Esophagus (tissue), 2 donors: ENCODE results near the gene SLC7A1. TPM values are rescaled to one million over a fixed set of nuclear protein-coding genes. Genes with fewer than 3 reads are reported as not detected.

Source experiments
- H3K27ac ChIP-seq, 2 donors: one replicate each; pipeline ENCODE4 v1.5.1; 2013; ENCODE audit warnings: low read depth in 2 of 2, mild to moderate bottlenecking in 2 of 2, inconsistent platforms in 1 of 2, low read length in 1 of 2, moderate library complexity in 1 of 2
- H3K27me3 ChIP-seq, 2 donors: one replicate each; pipeline ENCODE4 v1.6.1; 2013; ENCODE audit warnings: low read length in 2 of 2, control low read depth in 1 of 2, mild to moderate bottlenecking in 1 of 2; ENCODE audit not compliant: insufficient read depth in 2 of 2, control insufficient read depth in 1 of 2
- H3K36me3 ChIP-seq, 2 donors: one replicate each; pipeline ENCODE4 v1.6.1; 2013; ENCODE audit warnings: low read length in 1 of 2; ENCODE audit not compliant: control insufficient read depth in 2 of 2, insufficient read depth in 2 of 2
- H3K4me1 ChIP-seq, 2 donors: one replicate each; pipeline ENCODE4 v1.6.1; 2013; ENCODE audit warnings: low read length in 1 of 2; ENCODE audit not compliant: control insufficient read depth in 2 of 2, insufficient read depth in 2 of 2
- H3K4me3 ChIP-seq, 2 donors: one replicate each; pipeline ENCODE4 v1.5.1; 2013; ENCODE audit warnings: low read length in 2 of 2, mild to moderate bottlenecking in 2 of 2, low read depth in 1 of 2, moderate library complexity in 1 of 2
- H3K9me3 ChIP-seq, 2 donors: one replicate each; pipeline ENCODE4 v1.6.1; 2013; ENCODE audit warnings: mild to moderate bottlenecking in 2 of 2, low read depth in 1 of 2, low read length in 1 of 2, moderate library complexity in 1 of 2; ENCODE audit not compliant: control insufficient read depth in 2 of 2, insufficient read depth in 1 of 2
- WGBS, 2 donors: extraction: QIAGEN DNeasy Blood & Tissue Kit; methylation state at CpG; one replicate each; pipeline ENCODE4 v1.1.7; 2013; 5-methylcytosine and 5-hydroxymethylcytosine counted together
- polyA plus RNA-seq, 2 donors: library from polyadenylated mRNA; stranded (reverse); fragments of 200-250 nt; gene quantifications; one replicate each; pipeline ENCODE4 v1.2.3, GENCODE V29; 2013
- donor health status: healthy with polysubstance abuse.
- donor health status: Bipolar disorder and iron deficiency.

The SLC7A1 gene
- polyA plus RNA-seq, 2 donors, result 34.9 to 51.2 TPM

GRCh38 chr13:29589967-29590366, 5.5 kb downstream of the SLC7A1 start:
- peak overlapping the region; percentile 60 to 72 for H3K27ac ChIP-seq
- H3K9me3 ChIP-seq, result no peaks in the 10 kb centered on the region
- peaks cover 6% of the 10 kb centered on the region in 2 donors for H3K4me1 ChIP-seq
- H3K36me3 ChIP-seq, result peaks cover 0 to 2% of the 10 kb centered on the region in 2 donors
- H3K4me3 ChIP-seq, result peak overlapping the region in 1 of 2 donors; percentile 40
- no peaks in the 10 kb centered on the region for H3K27me3 ChIP-seq
- 52 to 65% methylated on average over 7 of the region's 7 CpGs for WGBS, 2 donors

- Histone ChIP-seq H3K4me1 (peaks cover 6% of the 10 kb centered on the region in 2 donors), H3K36me3 (peaks cover 0 to 2% of the 10 kb centered on the region in 2 donors), H3K4me3 (peak overlapping the region; percentile 9 to 23), H3K27me3 (no peaks in the 10 kb centered on the region), H3K9me3 (no peaks in the 10 kb centered on the region), H3K27ac (peak overlapping the region; percentile 60 to 72)
- 56 to 64% methylated on average over 6 of the region's 6 CpGs for WGBS, 2 donors
These were observed 6.3 kb downstream of the SLC7A1 start for GRCh38 chr13:29589234-29589633.

GRCh38 chr13:29587645-29588044, 7.8 kb downstream of the SLC7A1 start:
- H3K4me1 ChIP-seq, result peaks cover 6% of the 10 kb centered on the region in 2 donors
- no peak overlapping the region for H3K4me3 ChIP-seq
- H3K36me3 ChIP-seq, result peaks cover 0 to 2% of the 10 kb centered on the region in 2 donors
- no peaks in the 10 kb centered on the region for H3K9me3 ChIP-seq
- peak overlapping the region; percentile 32 to 73 for H3K27ac ChIP-seq
- no peaks in the 10 kb centered on the region for H3K27me3 ChIP-seq
- 42 to 45% methylated on average over 7 of the region's 7 CpGs for WGBS, 2 donors

- 54% methylated on average over 7 of the region's 7 CpGs for WGBS, 2 donors
- Histone ChIP-seq H3K27me3 (no peaks in the 10 kb centered on the region), H3K4me1 (peaks cover 4 to 10% of the 10 kb centered on the region in 2 donors), H3K4me3 (no peak overlapping the region), H3K36me3 (no peaks in the 10 kb centered on the region), H3K27ac (peak overlapping the region; percentile 31 to 64), H3K9me3 (no peaks in the 10 kb centered on the region)
These were observed 12.3 kb downstream of the SLC7A1 start for GRCh38 chr13:29583073-29583785.

- H3K9me3 ChIP-seq, result no peaks in the 10 kb centered on the region
- H3K27me3 ChIP-seq, result no peaks in the 10 kb centered on the region
- H3K4me1 ChIP-seq, result peaks cover 10% of the 10 kb centered on the region in 2 donors
- 37 to 44% methylated on average over 10 of the region's 10 CpGs for WGBS, 2 donors
- H3K27ac ChIP-seq, result peak overlapping the region; percentile 30 to 38
- H3K36me3 ChIP-seq, result no peaks in the 10 kb centered on the region
- no peak overlapping the region for H3K4me3 ChIP-seq
These were observed 13.3 kb downstream of the SLC7A1 start for GRCh38 chr13:29582171-29582570.

DNA sequence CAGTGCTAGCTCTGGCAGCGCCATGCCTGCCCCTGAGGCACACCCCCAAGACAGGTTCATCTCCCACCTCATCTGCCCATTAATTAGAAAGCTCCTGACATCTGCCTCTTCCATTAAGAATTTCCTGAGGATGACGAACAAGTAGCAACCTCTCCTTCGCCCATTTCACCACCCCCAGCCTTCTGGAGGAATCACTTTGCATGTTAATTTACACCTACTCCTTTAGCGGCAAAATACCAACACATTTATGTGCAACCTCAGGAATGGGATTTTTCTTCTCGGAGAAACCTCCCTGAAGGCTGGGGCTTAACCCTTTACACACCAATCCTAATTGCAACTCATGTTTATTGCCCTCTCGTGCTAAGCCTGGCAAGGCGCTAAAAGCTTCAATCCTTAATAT, 13.8 kb downstream of the SLC7A1 start:
- Histone ChIP-seq H3K36me3 (no peaks in the 10 kb centered on the region), H3K4me1 (peaks cover 12 to 13% of the 10 kb centered on the region in 2 donors), H3K27ac (peak overlapping the region; percentile 30 to 60), H3K4me3 (no peak overlapping the region), H3K9me3 (no peaks in the 10 kb centered on the region), H3K27me3 (no peaks in the 10 kb centered on the region)
- 43 to 59% methylated on average over 7 of the region's 7 CpGs for WGBS, 2 donors

DNA sequence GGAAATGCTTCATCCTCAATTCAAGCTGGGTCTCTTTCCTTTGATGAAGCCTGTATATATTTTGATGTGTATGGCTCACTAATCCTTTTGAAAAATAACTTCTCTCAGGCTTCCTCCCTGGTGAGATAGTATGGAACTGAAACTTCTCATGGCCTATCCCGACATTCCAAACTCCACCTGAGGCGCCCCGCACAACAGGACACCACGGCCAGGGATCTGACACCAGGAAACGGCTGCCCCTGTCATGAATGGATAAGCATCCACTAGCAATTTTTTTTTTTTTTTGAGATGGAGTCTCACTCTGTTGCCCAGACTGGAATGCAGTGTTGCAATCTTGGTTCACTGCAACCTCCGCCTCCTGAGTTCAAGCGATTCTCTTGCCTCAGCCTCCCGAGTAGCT, 16.4 kb downstream of the SLC7A1 start:
- H3K4me1 ChIP-seq, result peaks cover 11 to 13% of the 10 kb centered on the region in 2 donors
- H3K9me3 ChIP-seq, result no peaks in the 10 kb centered on the region
- H3K27me3 ChIP-seq, result no peaks in the 10 kb centered on the region
- no peaks in the 10 kb centered on the region for H3K36me3 ChIP-seq
- H3K4me3 ChIP-seq, result no peak overlapping the region
- peak overlapping the region; percentile 65 to 77 for H3K27ac ChIP-seq
- WGBS, 2 donors, result 60 to 74% methylated on average over 8 of the region's 8 CpGs

- no peaks in the 10 kb centered on the region for H3K27me3 ChIP-seq
- H3K4me1 ChIP-seq, result peaks cover 11 to 13% of the 10 kb centered on the region in 2 donors
- no peak overlapping the region for H3K4me3 ChIP-seq
- H3K27ac ChIP-seq, result peak overlapping the region; percentile 62 to 77
- 48 to 51% methylated on average over 18 of the region's 18 CpGs for WGBS, 2 donors
- H3K36me3 ChIP-seq, result no peaks in the 10 kb centered on the region
- no peaks in the 10 kb centered on the region for H3K9me3 ChIP-seq
These were observed 17.0 kb downstream of the SLC7A1 start for GRCh38 chr13:29578300-29579085.

DNA sequence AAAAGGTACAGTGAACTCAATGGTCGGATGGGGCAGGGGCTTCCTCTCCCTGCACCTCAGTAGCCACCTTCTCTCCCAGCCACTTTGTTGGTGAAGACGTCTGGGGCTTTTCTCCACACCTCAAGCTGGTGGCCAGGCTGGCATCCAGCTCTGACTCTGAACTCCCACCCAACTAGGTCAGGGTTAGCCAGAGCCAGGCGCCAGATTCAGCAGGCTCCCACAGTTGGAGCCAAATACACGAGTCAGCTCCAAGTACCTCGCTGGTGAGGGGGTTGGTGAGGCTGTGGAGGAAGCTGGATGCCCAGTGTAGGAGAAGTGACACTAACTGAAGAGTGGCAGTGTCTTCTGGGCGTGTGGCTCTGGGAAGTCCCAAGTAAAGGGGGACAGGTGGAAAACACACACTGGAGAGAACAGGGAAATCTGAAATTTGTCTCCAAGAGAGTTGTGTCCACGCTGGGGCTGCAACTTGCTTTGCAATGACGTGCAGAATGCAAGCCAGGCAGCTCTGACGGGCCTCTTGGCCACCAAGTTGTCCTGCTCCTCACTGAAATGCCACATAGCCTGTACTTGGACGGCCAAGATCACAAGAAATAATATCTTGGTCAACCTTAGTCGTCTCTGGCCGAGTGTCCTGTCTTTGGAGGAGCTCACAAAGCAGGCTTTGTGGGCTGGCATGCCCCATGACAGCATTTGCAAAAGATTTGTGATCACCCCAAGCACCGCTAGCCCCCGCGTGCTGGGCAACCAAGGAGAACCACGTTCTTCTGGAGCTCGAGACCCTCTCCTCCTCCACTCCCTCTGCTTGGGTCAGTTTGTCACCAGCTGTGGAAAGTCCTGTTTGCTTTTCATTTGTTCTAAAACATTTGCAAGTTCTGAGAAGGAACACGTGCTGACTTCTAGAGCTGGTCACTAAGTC, 18.1 kb downstream of the SLC7A1 start:
- Histone ChIP-seq H3K4me1 (peaks cover 10 to 19% of the 10 kb centered on the region in 2 donors), H3K9me3 (no peaks in the 10 kb centered on the region), H3K27me3 (no peaks in the 10 kb centered on the region), H3K36me3 (no peaks in the 10 kb centered on the region), H3K27ac (peak overlapping the region; percentile 50 to 56), H3K4me3 (no peak overlapping the region)
- WGBS, 2 donors, result 54 to 62% methylated on average over 18 of the region's 18 CpGs
